A673 (cell line): ENCODE measurements around the gene SLC8A2. TPM values are rescaled to one million over a fixed set of nuclear protein-coding genes. Genes with fewer than 3 reads are reported as not detected.
A peak's percentile ranks its signal among the peaks of the same experiment; 100 is the strongest.
"Not testable (repeated sequence)": the region's sequence is repeated elsewhere in the genome, so short reads cannot be mapped to it uniquely, and the experiment has no call there.

ENCODE experiments used
- BruUV-seq: library from RNA; stranded (reverse); fragments of 400-500 nt; replicated peaks from 2 replicates; lab custom pipeline; 2021; lab: Mats Ljungman, UMichigan
- CTCF ChIA-PET: fragments of 300-600 bp; sonication (Branson Sonifier 250); formaldehyde crosslinking; loops from one replicate; lab custom pipeline; 2022; ENCODE audit warnings: antibody characterized with exemption; lab: Charles Lee
- POLR2A ChIA-PET: fragments of 300-600 bp; sonication (Branson Sonifier 250); formaldehyde crosslinking; loops from one replicate; lab custom pipeline; 2022; ENCODE audit warnings: antibody characterized with exemption; ENCODE audit not compliant: low non-redundant PET; lab: Charles Lee
- DNase-seq: peaks from one replicate; pipeline ENCODE4 v3.0.0-alpha.2; 2015; ENCODE audit warnings: low spot score
- H3K27ac ChIP-seq: fragments of 200-600 bp; sonication (generic); 2 replicates; pipeline ENCODE4 v1.5.1; 2016; ENCODE audit warnings: mixed run types, low read depth, mild to moderate bottlenecking, mixed read lengths, antibody characterized with exemption, low read length; ENCODE audit not compliant: poor library complexity, severe bottlenecking
- H3K27me3 ChIP-seq: fragments of 200-600 bp; sonication (generic); replicated peaks from 2 replicates; pipeline ENCODE4 v1.6.1; 2017; ENCODE audit warnings: mixed run types, low read depth, mild to moderate bottlenecking, mixed read lengths, antibody characterized with exemption, low read length; ENCODE audit not compliant: insufficient read depth, poor library complexity
- H3K36me3 ChIP-seq: fragments of 200-600 bp; sonication (generic); 2 replicates; pipeline ENCODE4 v1.6.1; 2016; ENCODE audit warnings: mixed run types, mild to moderate bottlenecking, mixed read lengths, antibody characterized with exemption, low read length; ENCODE audit not compliant: insufficient read depth, poor library complexity, severe bottlenecking
- H3K4me1 ChIP-seq: fragments of 200-600 bp; sonication (generic); 2 replicates; pipeline ENCODE4 v1.6.1; 2017; ENCODE audit warnings: mixed run types, mild to moderate bottlenecking, mixed read lengths, antibody characterized with exemption, low read length; ENCODE audit not compliant: insufficient read depth, poor library complexity, severe bottlenecking
- H3K4me3 ChIP-seq: fragments of 200-600 bp; sonication (generic); 2 replicates; pipeline ENCODE4 v1.5.1; 2016; ENCODE audit warnings: low read depth, mixed run types, mild to moderate bottlenecking, mixed read lengths, low read length; ENCODE audit not compliant: poor library complexity, severe bottlenecking
- H3K9me3 ChIP-seq: fragments of 200-600 bp; sonication (generic); 2 replicates; pipeline ENCODE4 v1.6.1; 2016; ENCODE audit warnings: mixed run types, low read depth, mild to moderate bottlenecking, mixed read lengths, antibody characterized with exemption, low read length; ENCODE audit not compliant: poor library complexity, severe bottlenecking
- EZH2 ChIP-seq: fragments of 200-600 bp; sonication (generic); IDR thresholded peaks from 2 replicates; pipeline ENCODE4 v1.6.1; 2017; ENCODE audit warnings: borderline replicate concordance, low read depth, mild to moderate bottlenecking, mixed read lengths, antibody characterized with exemption, low read length; ENCODE audit not compliant: poor library complexity, severe bottlenecking
- intact Hi-C: fragments of 100-400 bp; cut with micrococcal nuclease; formaldehyde crosslinking; loops from one replicate; pipeline ENCODE4 v1.10.0; 2022; ENCODE audit not compliant: unreplicated experiment
- total RNA-seq: library from RNA; stranded (reverse); gene quantifications from 2 replicates; pipeline ENCODE4 v1.2.3, GENCODE V29; 2021
- TF ChIP-seq, protein P1 (sequence below): fragments of 300-800, 200-600 bp; sonication (generic); conservative IDR thresholded peaks from 2 replicates; pipeline ENCODE4 v1.5.1; 2017; ENCODE audit warnings: low read depth, mild to moderate bottlenecking, antibody characterized with exemption, low read length, moderate library complexity, mixed read lengths

SLC8A2 gene
- total RNA-seq, 1 experiment from 2014 or later: 3.2 TPM

DNA sequence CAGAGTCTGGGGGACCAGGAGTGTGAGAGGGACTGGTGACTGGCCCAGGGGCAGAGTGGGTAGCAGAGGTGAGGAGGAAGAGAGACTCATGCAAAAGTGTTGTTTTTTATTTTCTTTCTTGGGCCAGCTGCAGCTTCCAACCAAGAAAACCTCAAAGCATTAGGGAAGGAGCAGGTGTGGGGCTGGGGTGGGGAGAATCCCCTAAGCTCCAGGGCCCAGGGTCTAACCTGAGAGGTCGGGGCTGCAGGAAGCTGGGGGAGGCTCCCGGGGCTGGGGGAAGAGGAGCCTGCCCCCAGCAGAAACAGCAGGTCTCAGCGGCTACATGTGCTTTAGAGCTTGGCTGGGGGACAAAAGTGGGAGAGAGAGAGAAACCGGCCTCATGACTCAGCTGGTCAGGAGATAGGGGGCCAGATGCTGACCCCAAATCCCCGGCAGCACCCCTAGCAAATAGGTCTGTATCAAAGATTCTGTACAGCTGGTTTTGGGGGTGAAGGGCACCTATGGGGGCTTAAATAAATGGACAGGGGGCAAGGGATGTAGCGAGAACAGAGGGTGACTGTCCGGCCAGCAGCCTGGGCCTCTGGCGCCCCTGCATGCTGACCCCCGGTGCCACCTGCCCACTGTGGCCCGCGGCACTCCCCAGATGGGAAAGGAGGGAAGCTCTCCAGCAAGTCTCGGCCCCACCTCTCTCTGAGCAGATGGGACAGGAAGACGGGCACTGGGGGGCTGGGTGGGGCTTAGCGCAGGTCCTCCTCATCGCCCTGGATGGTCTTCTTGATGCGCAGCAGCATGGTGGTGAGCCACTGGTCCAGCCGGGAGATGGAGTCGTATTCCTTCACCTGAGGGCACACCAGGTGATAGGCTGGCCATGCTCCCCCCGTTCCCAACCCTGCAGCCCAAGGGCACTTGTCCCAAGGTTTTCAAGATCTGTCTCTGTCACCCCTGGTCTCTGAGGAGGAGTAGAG, 16.1 kb upstream of the SLC8A2 start:
- ChIA-PET POLR2A (no interaction called here), CTCF (no interaction called here)
- TSS peak; percentile 38 for BruUV-seq
- Histone ChIP-seq H3K27me3 (no peaks in the 10 kb centered on the region), H3K4me1 (peaks cover 6% of the 10 kb centered on the region), H3K36me3 (no peaks in the 10 kb centered on the region), H3K4me3 (no peak overlapping the region), H3K9me3 (no peaks in the 10 kb centered on the region), H3K27ac (no peak overlapping the region)
- TF ChIP-seq, protein P1, sequence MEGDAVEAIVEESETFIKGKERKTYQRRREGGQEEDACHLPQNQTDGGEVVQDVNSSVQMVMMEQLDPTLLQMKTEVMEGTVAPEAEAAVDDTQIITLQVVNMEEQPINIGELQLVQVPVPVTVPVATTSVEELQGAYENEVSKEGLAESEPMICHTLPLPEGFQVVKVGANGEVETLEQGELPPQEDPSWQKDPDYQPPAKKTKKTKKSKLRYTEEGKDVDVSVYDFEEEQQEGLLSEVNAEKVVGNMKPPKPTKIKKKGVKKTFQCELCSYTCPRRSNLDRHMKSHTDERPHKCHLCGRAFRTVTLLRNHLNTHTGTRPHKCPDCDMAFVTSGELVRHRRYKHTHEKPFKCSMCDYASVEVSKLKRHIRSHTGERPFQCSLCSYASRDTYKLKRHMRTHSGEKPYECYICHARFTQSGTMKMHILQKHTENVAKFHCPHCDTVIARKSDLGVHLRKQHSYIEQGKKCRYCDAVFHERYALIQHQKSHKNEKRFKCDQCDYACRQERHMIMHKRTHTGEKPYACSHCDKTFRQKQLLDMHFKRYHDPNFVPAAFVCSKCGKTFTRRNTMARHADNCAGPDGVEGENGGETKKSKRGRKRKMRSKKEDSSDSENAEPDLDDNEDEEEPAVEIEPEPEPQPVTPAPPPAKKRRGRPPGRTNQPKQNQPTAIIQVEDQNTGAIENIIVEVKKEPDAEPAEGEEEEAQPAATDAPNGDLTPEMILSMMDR: no peak
- no peak for TF ChIP-seq EZH2
- intact Hi-C loops: no loop called here
- DNase-seq: no peak

DNA sequence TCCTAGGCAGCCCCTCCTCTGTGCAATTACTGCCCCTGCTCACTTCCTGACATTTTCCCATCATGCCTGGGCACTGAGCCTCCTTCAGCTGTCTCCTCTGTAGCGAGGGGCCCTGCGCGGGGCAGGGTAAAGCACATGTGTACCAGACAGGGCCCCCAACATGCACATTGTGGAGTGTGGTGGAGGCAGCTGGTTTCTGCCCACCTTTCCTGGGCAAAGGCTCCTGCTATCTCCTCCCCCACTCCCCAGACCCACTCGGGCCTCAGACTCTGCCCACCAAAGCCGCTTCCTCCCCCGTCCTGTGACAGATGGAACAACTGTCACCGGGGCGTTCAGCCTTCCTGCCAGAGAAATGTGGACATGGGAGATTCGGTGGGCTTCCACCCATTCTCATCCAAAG, 15.2 kb upstream of the SLC8A2 start:
- BruUV-seq: no TSS peak
- DNase-seq: no peak
- H3K27ac ChIP-seq: peak overlapping the region; percentile 5
- TF ChIP-seq EZH2: no peak
- TF ChIP-seq, protein P1: no peak
- H3K9me3 ChIP-seq: no peaks in the 10 kb centered on the region
- intact Hi-C loops: no loop called here
- H3K4me1 ChIP-seq: peaks cover 6% of the 10 kb centered on the region
- POLR2A ChIA-PET: no interaction called here
- CTCF ChIA-PET: no interaction called here
- no peaks in the 10 kb centered on the region for H3K27me3 ChIP-seq
- H3K36me3 ChIP-seq: no peaks in the 10 kb centered on the region
- H3K4me3 ChIP-seq: no peak overlapping the region

DNA sequence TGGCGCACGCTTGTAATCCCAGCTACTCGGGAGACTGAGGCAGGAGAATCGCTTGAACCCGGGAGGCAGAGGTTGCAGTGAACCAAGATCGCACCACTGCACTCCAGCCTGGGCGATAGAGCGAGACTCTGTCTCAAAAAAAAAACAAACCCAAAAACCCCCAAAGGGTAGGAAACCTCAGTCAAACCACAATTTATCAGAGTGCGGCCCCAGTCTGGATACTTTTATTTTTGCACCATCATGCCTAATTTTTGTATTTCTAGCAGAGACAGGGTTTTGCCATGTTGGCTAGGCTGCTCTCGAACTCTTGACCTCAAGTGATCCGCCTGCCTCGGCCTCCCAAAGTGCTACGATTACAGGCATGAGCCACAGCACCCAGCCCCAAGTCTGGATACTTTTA, 14.5 kb upstream of the SLC8A2 start:
- H3K36me3 ChIP-seq, H3K4me3 ChIP-seq, H3K27me3 ChIP-seq, H3K27ac ChIP-seq, DNase-seq, BruUV-seq, CTCF ChIA-PET, POLR2A ChIA-PET, intact Hi-C loops, H3K4me1 ChIP-seq, H3K9me3 ChIP-seq: not testable (repeated sequence)

DNA sequence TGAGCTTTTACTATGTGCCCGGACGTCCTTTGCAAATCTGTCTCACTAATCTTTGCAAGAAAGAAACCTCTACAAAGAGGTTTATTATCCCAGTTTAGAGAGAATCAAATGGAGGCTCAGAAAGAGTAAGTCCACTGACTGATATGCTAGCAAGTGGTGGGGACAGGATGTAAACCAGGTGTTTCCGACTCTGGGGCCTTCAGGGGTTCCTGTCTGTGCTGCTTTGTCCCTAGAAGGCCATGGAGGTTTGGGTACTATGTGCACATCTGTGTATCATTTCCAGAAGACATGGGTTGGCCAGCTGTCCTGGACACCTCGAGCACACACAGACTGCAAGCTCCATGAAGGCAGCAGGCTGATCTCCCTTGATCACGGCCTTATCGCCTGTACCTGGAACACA, 13.5 kb upstream of the SLC8A2 start:
- CTCF ChIA-PET: no interaction called here
- Histone ChIP-seq H3K4me1 (peaks cover 6% of the 10 kb centered on the region), H3K27me3 (no peaks in the 10 kb centered on the region), H3K27ac (peak overlapping the region; percentile 98), H3K36me3 (no peaks in the 10 kb centered on the region), H3K9me3 (no peaks in the 10 kb centered on the region), H3K4me3 (peak overlapping the region; percentile 74)
- intact Hi-C loops: no loop called here
- POLR2A ChIA-PET: no interaction called here
- no peak for DNase-seq
- no peak for TF ChIP-seq EZH2
- TF ChIP-seq, protein P1: no peak
- BruUV-seq: no TSS peak
